ENCODE measurements around the gene TUT7. TPM values are rescaled to one million over a fixed set of nuclear protein-coding genes. Genes with fewer than 3 reads are reported as not detected.

TUT7 gene
- total and polyA plus RNA-seq, 10 of the 15 experiments (the other 5 are each of a cell fraction or from before 2014, with no cell fraction given): 10.0 to 49.8 (median 30.4) TPM

- ATAC-seq: no peak
- CTCF ChIA-PET: interaction anchor here (1.7 kb wide), 1 partner anchor 20 kb away, joined by 5 read pairs; no protein-coding TSS in a partner anchor
- WGBS (ENCODE audit: insufficient coverage, insufficient replicate concordance, low lambda C conversion rate, missing lambda C conversion rate): 87% methylated on average over 5 of the region's 5 CpGs
- Histone ChIP-seq H3K36me3 (ENCODE audit: control insufficient read depth in 2 of 2, insufficient read depth in 2 of 2, low read length in 1 of 2) (peaks cover 16 to 38% of the 10 kb centered on the region in 2 experiments), H3K4me2 (ENCODE audit: control insufficient read depth, insufficient read depth) (no peak overlapping the region), H3K79me2 (ENCODE audit: control insufficient read depth, insufficient read depth, low read length) (no peaks in the 10 kb centered on the region), H3K9ac (ENCODE audit: control insufficient read depth, insufficient read depth, low read length) (no peak overlapping the region), H3K9me3 (replicated peaks; ENCODE audit: control insufficient read depth, insufficient read depth, low read length) (no peaks in the 10 kb centered on the region), H3K27ac (ENCODE audit: control insufficient read depth, insufficient read depth) (no peak overlapping the region), H2AFZ (ENCODE audit: control insufficient read depth, low read depth, low read length) (no peak overlapping the region), H3K4me1 (ENCODE audit: control insufficient read depth, insufficient read depth, low read length) (no peaks in the 10 kb centered on the region; the same call in none of the 2 replicates), H3K27me3 (replicated peaks in 1 of 2; ENCODE audit: control insufficient read depth in 2 of 2, insufficient read depth in 2 of 2, low read length in 1 of 2) (no peaks in the 10 kb centered on the region), H4K20me1 (ENCODE audit: control insufficient read depth, insufficient read depth) (no peaks in the 10 kb centered on the region), H3K4me3 (no peak overlapping the region)
- TF ChIP-seq ZBTB4 (CRISPR knock-in tag; IDR thresholded peaks at IDR 0.05): no peak
- TF ChIP-seq IRF3 (IDR thresholded peaks at IDR 0.05): no peak
- TF ChIP-seq NKRF (conservative IDR thresholded peaks at IDR 0.05): no peak
- no peak for TF ChIP-seq PBX3 (IDR thresholded peaks at IDR 0.05; ENCODE audit: insufficient replicate concordance, low read depth, low read length)
- TF ChIP-seq TBL1XR1 (IDR thresholded peaks at IDR 0.05; ENCODE audit: low read depth, low read length): no peak
- no peak for TF ChIP-seq NR2C1 (IDR thresholded peaks at IDR 0.05)
- no peak for TF ChIP-seq RAD51 (IDR thresholded peaks at IDR 0.05)
- TF ChIP-seq PAX5 (IDR thresholded peaks at IDR 0.05; ENCODE audit: borderline replicate concordance, low read depth, low read length): no peak
- no peak for TF ChIP-seq SIX5 (IDR thresholded peaks at IDR 0.05; ENCODE audit: low read depth, low read length, severe bottlenecking)
- TF ChIP-seq SP1 (IDR thresholded peaks at IDR 0.05; ENCODE audit: low read depth, low read length): no peak
- TF ChIP-seq SMAD5 (IDR thresholded peaks at IDR 0.05; ENCODE audit: low read depth): no peak
- no peak for TF ChIP-seq IKZF1 (conservative IDR thresholded peaks at IDR 0.05)
- no peak for TF ChIP-seq RB1 (IDR thresholded peaks at IDR 0.05; ENCODE audit: borderline replicate concordance)
- no peak for TF ChIP-seq NRF1 (conservative IDR thresholded peaks at IDR 0.05; ENCODE audit: low read depth, low read length)
- no peak for TF ChIP-seq CEBPB (IDR thresholded peaks at IDR 0.05; ENCODE audit: borderline replicate concordance in 1 of 2, low read depth in 2 of 2, low read length in 2 of 2)
- TF ChIP-seq NR2C2 (IDR thresholded peaks at IDR 0.05; ENCODE audit: borderline replicate concordance, control insufficient read depth, insufficient read length, low read depth): no peak
- no peak for TF ChIP-seq DPF2 (IDR thresholded peaks at IDR 0.05)
- no peak for TF ChIP-seq SRF (IDR thresholded peaks at IDR 0.05; ENCODE audit: low read depth in 2 of 2, low read length in 2 of 2)
- TF ChIP-seq ESRRA (IDR thresholded peaks at IDR 0.05; ENCODE audit: low read length): no peak
- DNase-seq (ENCODE audit: low read depth, low spot score): no peak
- no peak for FAIRE-seq
- POLR2A ChIA-PET: no interaction called here
- in situ Hi-C loops (cut with MboI) (no loop called here), intact Hi-C loops (cut with micrococcal nuclease; ENCODE audit: unreplicated experiment) (no loop called here)
- no TSS peak for BruUV-seq (replicated peaks)
- SMC1A ChIA-PET (ENCODE audit: uncharacterized antibody, unreplicated experiment): interaction anchor here (1.1 to 2.8 kb wide), 2 partner anchors 11 to 20 kb away, joined by 5 to 11 read pairs; no protein-coding TSS in a partner anchor
- RAD21 ChIA-PET (ENCODE audit: unreplicated experiment): interaction anchor here (1.2 kb wide), 1 partner anchor 119 kb away, joined by 4 read pairs; no protein-coding TSS in a partner anchor
Measured at GRCh38 chr9:86321373-86321772, 32.8 kb downstream of the TUT7 start.
